Left renal pelvis (tissue), 4 donors: ENCODE measurements around the gene NR4A1. TPM values are rescaled to one million over a fixed set of nuclear protein-coding genes. Genes with fewer than 3 reads are reported as not detected.
A peak's percentile ranks its signal among the peaks of the same experiment; 100 is the strongest.

Experiments
- DNase-seq, 4 donors: peaks; one replicate each; pipeline ENCODE4 v3.0.0-alpha.2; 2013; ENCODE audit warnings: low read depth in 4 of 4, low spot score in 3 of 4
- polyA plus RNA-seq, 4 donors: library from polyadenylated mRNA; unstranded; fragments of 120-200 nt; gene quantifications; one replicate each; pipeline ENCODE4 v1.2.1, GENCODE V29; 2013; ENCODE audit not compliant: insufficient read length in 4 of 4

The NR4A1 gene
- polyA plus RNA-seq = 100 to 1,000 TPM in 1 of 4 donors, 10 to 100 TPM in 2, 1 to 10 TPM in 1; 9.1 to 410 (median 18.3) TPM

- DNase-seq = peak; percentile 77 to 83 (median 81)
These were observed at the start of gene NR4A1 for GRCh38 chr12:52050758-52051541. TSS of gene NR4A1 (plus strand) at chr12:52051442. CDS start at chr12:52054329, 2,887 bp downstream.

GRCh38 chr12:52003016-52003550 lies 48.2 kb upstream of the NR4A1 start:
- DNase-seq = no peak

- DNase-seq = no peak
These were observed 47.7 kb upstream of the NR4A1 start for GRCh38 chr12:52003591-52003990.

- DNase-seq = no peak
These were observed 47.1 kb upstream of the NR4A1 start for GRCh38 chr12:52004042-52004648.

- DNase-seq = no peak
These were observed 45.9 kb upstream of the NR4A1 start for GRCh38 chr12:52005218-52005902.

GRCh38 chr12:52005903-52006703 lies 45.1 kb upstream of the NR4A1 start:
- DNase-seq = no peak

GRCh38 chr12:52006726-52007157 lies 44.5 kb upstream of the NR4A1 start, which contains the start of gene TAMALIN:
TSS of gene TAMALIN (plus strand) at chr12:52006946. CDS start at chr12:52007020, 74 bp downstream.
- DNase-seq = no peak

- DNase-seq = no peak
These were observed 43.9 kb upstream of the NR4A1 start for GRCh38 chr12:52007158-52007921.

GRCh38 chr12:52007982-52008510 lies 43.2 kb upstream of the NR4A1 start:
- DNase-seq = no peak

- no peak for DNase-seq
These were observed 42.0 kb upstream of the NR4A1 start for GRCh38 chr12:52009081-52009751.

GRCh38 chr12:52010152-52010622 lies 41.1 kb upstream of the NR4A1 start:
- DNase-seq = peak in 2 of 4 donors; percentile 78 to 82

GRCh38 chr12:52010692-52011601 lies 40.3 kb upstream of the NR4A1 start:
- no peak for DNase-seq

GRCh38 chr12:52011602-52012214 lies 39.5 kb upstream of the NR4A1 start:
- DNase-seq = no peak

- DNase-seq = no peak
These were observed 37.5 kb upstream of the NR4A1 start for GRCh38 chr12:52013626-52014310.

GRCh38 chr12:52014567-52015530 lies 36.4 kb upstream of the NR4A1 start:
- no peak for DNase-seq
